ENCODE measurements around the gene EIF4G3. TPM values are rescaled to one million over a fixed set of nuclear protein-coding genes. Genes with fewer than 3 reads are reported as not detected.

The EIF4G3 gene
- total and polyA plus RNA-seq, 2 donors (not counting 3 experiments of a cell fraction or from before 2014, with no cell fraction given) = 40.7 to 78.5 TPM

DNA sequence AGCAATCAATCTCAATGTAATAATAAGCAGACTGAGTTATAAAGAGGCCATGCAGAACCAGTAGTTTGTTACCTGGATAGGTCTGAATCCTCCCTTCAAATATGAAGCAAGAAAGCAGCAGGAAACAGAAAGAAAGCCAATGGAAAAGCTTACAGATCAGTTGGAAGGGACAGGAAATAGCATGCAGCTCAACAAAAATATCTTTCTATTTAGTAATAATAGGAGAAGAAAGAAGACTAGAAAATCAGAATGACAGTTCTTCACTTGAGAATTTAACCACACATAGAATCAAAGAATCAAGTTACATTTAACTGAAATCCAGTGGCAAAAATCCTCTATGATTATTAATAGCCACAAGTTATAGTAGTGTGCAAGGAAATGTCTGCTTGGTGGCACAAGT is 194.4 kb downstream of the EIF4G3 start:
- Histone ChIP-seq H4K20me1 (replicated peaks; ENCODE audit: control insufficient read depth, extremely low read depth, insufficient read depth, low read length) (no peaks in the 10 kb centered on the region), H3K79me2 (ENCODE audit: control insufficient read depth, insufficient read depth, low read length) (peaks cover 4% of the 10 kb centered on the region), H3K9me3 (replicated peaks; ENCODE audit: control insufficient read depth, insufficient read depth, low read length) (no peaks in the 10 kb centered on the region), H3K27me3 (ENCODE audit: control insufficient read depth in 2 of 2, insufficient read depth in 2 of 2, low read length in 2 of 2) (no peaks in the 10 kb centered on the region), H3K9ac (replicated peaks; ENCODE audit: extremely low read depth, insufficient read depth, low read length) (no peak overlapping the region), H3K9me1 (replicated peaks; ENCODE audit: control insufficient read depth, extremely low read depth, insufficient read depth, low read length) (no peaks in the 10 kb centered on the region), H2AFZ (ENCODE audit: low read depth, low read length) (no peak overlapping the region), H3K36me3 (ENCODE audit: control insufficient read depth in 2 of 2, extremely low read depth in 1 of 2, insufficient read depth in 2 of 2, low read length in 2 of 2) (no peaks in the 10 kb centered on the region), H3K4me3 (replicated peaks in 1 of 3; ENCODE audit: insufficient read depth in 1 of 3, low read depth in 1 of 3, low read length in 3 of 3) (no peak overlapping the region), H3K27ac (ENCODE audit: insufficient read depth, low read depth, low read length) (no peak overlapping the region), H3K4me2 (ENCODE audit: insufficient read depth, low read length) (no peak overlapping the region), H3K4me1 (ENCODE audit: control insufficient read depth, extremely low read depth, insufficient read depth, low read length) (peaks cover 9% of the 10 kb centered on the region)
- ChIA-PET POLR2A (no interaction called here), CTCF (interaction anchor here (0.9 to 4.1 kb wide), 13 partner anchors 10 to 285 kb away, joined by 3 to 66 read pairs (median 3); no protein-coding TSS in a partner anchor)
- DNase-seq (ENCODE audit: low read depth, low spot score) (peak; percentile 46), FAIRE-seq (peak; percentile 61)
- intact Hi-C loops (cut with micrococcal nuclease) = loop anchor here (1.0 kb wide), 1 partner anchor 213 kb away; no protein-coding TSS in a partner anchor
- BruUV-seq (replicated peaks) = no TSS peak
- TF ChIP-seq JUN (IDR thresholded peaks at IDR 0.05; ENCODE audit: borderline replicate concordance, insufficient read depth, insufficient read length, low read depth) = no peak
- dilution Hi-C loops (cut with MboI; ENCODE audit: extremely low pct_ligation_motif_present, low sequenced_read_pairs) = no loop called here

DNA sequence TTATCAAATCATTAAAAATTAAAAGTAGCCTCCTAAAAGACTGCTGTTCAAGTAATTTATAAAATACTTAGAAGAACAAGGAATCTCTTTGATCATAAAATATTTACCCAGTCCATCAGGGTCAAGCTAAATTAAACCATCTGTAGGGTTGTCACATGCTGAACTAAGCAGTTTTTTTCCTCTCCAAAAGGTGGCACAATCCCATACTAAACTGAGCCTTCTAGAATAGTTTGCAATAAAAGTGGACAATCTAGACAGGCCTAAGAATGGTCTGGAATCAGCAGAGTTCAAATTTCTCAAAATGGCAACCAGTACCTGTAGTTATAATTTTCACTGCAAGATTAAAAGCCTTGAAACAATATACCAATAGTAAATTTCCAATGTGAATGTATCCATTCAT is 194.8 kb downstream of the EIF4G3 start:
- Histone ChIP-seq H3K27ac (ENCODE audit: insufficient read depth, low read depth, low read length) (no peak overlapping the region), H3K9me3 (replicated peaks; ENCODE audit: control insufficient read depth, insufficient read depth, low read length) (no peaks in the 10 kb centered on the region), H3K79me2 (ENCODE audit: control insufficient read depth, insufficient read depth, low read length) (peaks cover 4% of the 10 kb centered on the region), H2AFZ (ENCODE audit: low read depth, low read length) (no peak overlapping the region), H3K4me2 (ENCODE audit: insufficient read depth, low read length) (no peak overlapping the region), H3K27me3 (ENCODE audit: control insufficient read depth in 2 of 2, insufficient read depth in 2 of 2, low read length in 2 of 2) (no peaks in the 10 kb centered on the region), H4K20me1 (replicated peaks; ENCODE audit: control insufficient read depth, extremely low read depth, insufficient read depth, low read length) (no peaks in the 10 kb centered on the region), H3K36me3 (ENCODE audit: control insufficient read depth in 2 of 2, extremely low read depth in 1 of 2, insufficient read depth in 2 of 2, low read length in 2 of 2) (no peaks in the 10 kb centered on the region), H3K4me1 (ENCODE audit: control insufficient read depth, extremely low read depth, insufficient read depth, low read length) (peaks cover 9% of the 10 kb centered on the region), H3K4me3 (replicated peaks in 1 of 3; ENCODE audit: insufficient read depth in 1 of 3, low read depth in 1 of 3, low read length in 3 of 3) (no peak overlapping the region), H3K9me1 (replicated peaks; ENCODE audit: control insufficient read depth, extremely low read depth, insufficient read depth, low read length) (no peaks in the 10 kb centered on the region), H3K9ac (replicated peaks; ENCODE audit: extremely low read depth, insufficient read depth, low read length) (no peak overlapping the region)
- no TSS peak for BruUV-seq (replicated peaks)
- FAIRE-seq (peak; percentile 21), DNase-seq (ENCODE audit: low read depth, low spot score) (peak; percentile 48)
- TF ChIP-seq GATA2 (IDR thresholded peaks at IDR 0.05; ENCODE audit: insufficient read depth, insufficient read length, low read depth, low read length) = no peak
- TF ChIP-seq, protein P1, sequence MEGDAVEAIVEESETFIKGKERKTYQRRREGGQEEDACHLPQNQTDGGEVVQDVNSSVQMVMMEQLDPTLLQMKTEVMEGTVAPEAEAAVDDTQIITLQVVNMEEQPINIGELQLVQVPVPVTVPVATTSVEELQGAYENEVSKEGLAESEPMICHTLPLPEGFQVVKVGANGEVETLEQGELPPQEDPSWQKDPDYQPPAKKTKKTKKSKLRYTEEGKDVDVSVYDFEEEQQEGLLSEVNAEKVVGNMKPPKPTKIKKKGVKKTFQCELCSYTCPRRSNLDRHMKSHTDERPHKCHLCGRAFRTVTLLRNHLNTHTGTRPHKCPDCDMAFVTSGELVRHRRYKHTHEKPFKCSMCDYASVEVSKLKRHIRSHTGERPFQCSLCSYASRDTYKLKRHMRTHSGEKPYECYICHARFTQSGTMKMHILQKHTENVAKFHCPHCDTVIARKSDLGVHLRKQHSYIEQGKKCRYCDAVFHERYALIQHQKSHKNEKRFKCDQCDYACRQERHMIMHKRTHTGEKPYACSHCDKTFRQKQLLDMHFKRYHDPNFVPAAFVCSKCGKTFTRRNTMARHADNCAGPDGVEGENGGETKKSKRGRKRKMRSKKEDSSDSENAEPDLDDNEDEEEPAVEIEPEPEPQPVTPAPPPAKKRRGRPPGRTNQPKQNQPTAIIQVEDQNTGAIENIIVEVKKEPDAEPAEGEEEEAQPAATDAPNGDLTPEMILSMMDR (IDR thresholded peaks at IDR 0.05; ENCODE audit: extremely low read depth in 1 of 2, insufficient read depth in 1 of 2, low read depth in 1 of 2, low read length in 2 of 2) = peak in 1 of 2 donors; percentile 11
- intact Hi-C loops (cut with micrococcal nuclease) = loop anchor here (1.0 kb wide), 1 partner anchor 213 kb away; no protein-coding TSS in a partner anchor
- CTCF ChIA-PET = interaction anchor here (0.6 to 4.1 kb wide), 16 partner anchors 10 to 285 kb away, joined by 3 to 66 read pairs (median 3); no protein-coding TSS in a partner anchor
- dilution Hi-C loops (cut with MboI; ENCODE audit: extremely low pct_ligation_motif_present, low sequenced_read_pairs) = no loop called here
- POLR2A ChIA-PET = no interaction called here

Measured in endothelial cell of umbilical vein (primary cell).